A549 (cell line): ENCODE results near the gene SPAG17.

ENCODE experiments used
- CEBPB ChIP-seq, 2 experiments: fragments of >200 bp in 1 of 2; sonication (Bioruptor Twin) in 1 of 2; formaldehyde crosslinking in 1 of 2; IDR thresholded peaks; 2 replicates each; pipeline ENCODE4 v1.6.1; 2012 to 2016
- CTCF ChIP-seq: fragments of >200 bp; sonication (Bioruptor Twin); formaldehyde crosslinking; IDR thresholded peaks from 3 replicates; pipeline ENCODE4 v1.5.1; 2016
- ELK1 ChIP-seq: fragments of 150-350 bp; IDR thresholded peaks from 2 replicates; pipeline ENCODE4 v1.6.1; 2014; ENCODE audit warnings: low read depth, mild to moderate bottlenecking, low read length
- EP300 ChIP-seq, 2 experiments: fragments of >200 bp; sonication (Bioruptor Twin); formaldehyde crosslinking; IDR thresholded peaks; 2 replicates in 1 of 2; 3 replicates in 1 of 2; pipeline ENCODE4 v1.6.1; 2016 to 2017
- ESRRA ChIP-seq: fragments of 150-350 bp; IDR thresholded peaks from 2 replicates; pipeline ENCODE4 v1.6.1; 2014; ENCODE audit warnings: mild to moderate bottlenecking, low read length, borderline replicate concordance
- JUNB ChIP-seq: fragments of >200 bp; sonication (Bioruptor Twin); formaldehyde crosslinking; IDR thresholded peaks from 2 replicates; pipeline ENCODE4 v1.6.1; 2016
- KDM5A ChIP-seq: fragments of 200-600 bp; sonication (generic); IDR thresholded peaks from 2 replicates; pipeline ENCODE4 v1.6.1; 2016; ENCODE audit warnings: antibody characterized with exemption, mild to moderate bottlenecking
- POLR2A ChIP-seq: IDR thresholded peaks from 2 replicates; pipeline ENCODE4 v1.6.1; 2012; ENCODE audit warnings: mild to moderate bottlenecking, low read length
- POLR2AphosphoS2 ChIP-seq: conservative IDR thresholded peaks from 2 replicates; pipeline ENCODE4 v1.6.1; 2012; ENCODE audit warnings: low read length, improper control_type of control experiment, inconsistent platforms
- RAD21 ChIP-seq, 2 experiments: fragments of >200 bp in 1 of 2; sonication (Bioruptor Twin) in 1 of 2; formaldehyde crosslinking in 1 of 2; IDR thresholded peaks in 1 of 2; conservative IDR thresholded peaks in 1 of 2; 2 replicates in 1 of 2; 3 replicates in 1 of 2; pipeline ENCODE4 v1.6.1; 2012 to 2018; ENCODE audit warnings: inconsistent platforms in 1 of 2
- REST ChIP-seq: fragments of 200-600 bp; sonication (generic); IDR thresholded peaks from 2 replicates; pipeline ENCODE4 v1.6.1; 2016; ENCODE audit warnings: antibody characterized with exemption, mild to moderate bottlenecking, moderate library complexity
- RFX5 ChIP-seq: fragments of 450-650 bp; IDR thresholded peaks from 2 replicates; pipeline ENCODE4 v1.7.1; 2014; ENCODE audit warnings: antibody characterized with exemption, mild to moderate bottlenecking, moderate library complexity
- USF2 ChIP-seq: fragments of 450-650 bp; IDR thresholded peaks from 2 replicates; pipeline ENCODE4 v1.6.1; 2014; ENCODE audit warnings: antibody characterized with exemption
- ZC3H11A ChIP-seq: fragments of 450-650 bp; IDR thresholded peaks from 2 replicates; pipeline ENCODE4 v1.6.1; 2014; ENCODE audit warnings: antibody characterized with exemption, mild to moderate bottlenecking

- TF ChIP-seq REST (no peak), ZC3H11A (no peak), RFX5 (no peak), CEBPB (IDR thresholded peaks at IDR 0.05) (no peak), CTCF (no peak), RAD21 (conservative IDR thresholded peaks at IDR 0.05 in 1 of 2, IDR thresholded peaks at IDR 0.05 in 1 of 2) (no peak), JUNB (no peak), POLR2A (no peak), ESRRA (no peak), EP300 (IDR thresholded peaks at IDR 0.05) (no peak), ELK1 (no peak), POLR2AphosphoS2 (no peak), KDM5A (no peak), USF2 (no peak)
These were observed 259.0 kb downstream of the SPAG17 start for GRCh38 chr1:117925981-117926380.
